ENCODE measurements around the gene CST9L. TPM values are rescaled to one million over a fixed set of nuclear protein-coding genes. Genes with fewer than 3 reads are reported as not detected.

CST9L gene
- total and polyA plus RNA-seq, 7 donors = not detected

GRCh38 chr20:23524146-23524545, 44.1 kb downstream of the CST9L start:
- Histone ChIP-seq H3K27me3 (no peaks in the 10 kb centered on the region), H3K4me1 (no peaks in the 10 kb centered on the region), H3K27ac (no peak overlapping the region), H3K9me3 (peaks cover 0 to 5% (median 0%) of the 10 kb centered on the region in 4 donors), H3K36me3 (no peaks in the 10 kb centered on the region), H3K4me3 (no peak overlapping the region)
- no peak for TF ChIP-seq POLR2A (IDR thresholded peaks at IDR 0.05)
- no peak for TF ChIP-seq POLR2AphosphoS5 (IDR thresholded peaks at IDR 0.05)
- intact Hi-C loops (cut with DNase I) = no loop called here
- WGBS, 2 donors = 88 to 92% methylated on average over 10 of the region's 10 CpGs
- no peak for DNase-seq

DNA sequence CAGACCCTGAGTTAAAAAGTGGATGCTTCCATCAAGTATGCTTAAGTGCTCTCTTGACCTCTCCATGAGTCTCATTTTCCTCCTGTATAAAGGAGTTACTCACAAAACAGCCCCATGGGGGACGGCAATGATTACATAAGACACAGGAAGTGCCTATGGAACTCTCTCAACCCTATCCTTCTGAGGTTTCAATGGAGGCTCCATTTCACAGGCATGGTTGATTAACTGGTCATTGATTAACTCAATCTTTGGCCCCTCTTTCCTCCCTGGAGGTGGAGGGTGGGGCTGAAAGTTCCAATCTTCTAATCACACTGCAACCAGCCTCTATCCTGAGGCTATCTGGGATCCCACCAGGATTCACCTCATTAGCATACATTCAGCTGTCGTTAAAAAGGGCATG, 48.1 kb downstream of the CST9L start:
- Histone ChIP-seq H3K27me3 (no peaks in the 10 kb centered on the region), H3K4me3 (no peak overlapping the region), H3K36me3 (no peaks in the 10 kb centered on the region), H3K9me3 (no peaks in the 10 kb centered on the region), H3K27ac (no peak overlapping the region), H3K4me1 (no peaks in the 10 kb centered on the region)
- TF ChIP-seq CTCF (IDR thresholded peaks at IDR 0.05) (no peak), POLR2AphosphoS5 (IDR thresholded peaks at IDR 0.05) (no peak), EP300 (IDR thresholded peaks at IDR 0.05) (no peak), POLR2A (IDR thresholded peaks at IDR 0.05) (no peak)
- intact Hi-C loops (cut with DNase I) = no loop called here
- WGBS, 2 donors = 52 to 68% methylated on average over 2 of the region's 2 CpGs
- DNase-seq = no peak

DNA sequence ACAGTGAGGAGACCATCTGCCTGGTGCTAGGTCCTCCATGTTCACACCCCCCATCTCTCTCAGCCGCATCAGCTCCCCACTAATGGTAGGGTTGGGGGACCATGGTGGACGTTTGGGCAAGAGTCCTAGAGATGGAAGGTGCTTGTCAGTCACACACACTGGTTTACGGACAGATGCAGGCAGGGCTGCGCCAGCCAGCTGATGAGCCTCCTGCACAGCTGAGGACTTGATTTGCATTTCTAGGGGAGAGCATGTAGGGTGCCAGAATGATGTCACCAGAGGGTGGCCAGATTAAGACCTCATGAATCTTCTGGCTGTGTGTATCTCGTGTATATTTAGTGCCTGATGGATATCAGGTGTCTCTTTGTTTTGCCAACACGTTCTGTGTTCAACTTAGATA, 48.7 kb downstream of the CST9L start:
- no peak overlapping the region for H3K27ac ChIP-seq
- intact Hi-C loops (cut with DNase I) = no loop called here
- H3K27me3 ChIP-seq = no peaks in the 10 kb centered on the region
- TF ChIP-seq POLR2AphosphoS5 (IDR thresholded peaks at IDR 0.05) (no peak), POLR2A (IDR thresholded peaks at IDR 0.05) (no peak), CTCF (IDR thresholded peaks at IDR 0.05) (no peak), EP300 (IDR thresholded peaks at IDR 0.05) (no peak)
- H3K9me3 ChIP-seq = no peaks in the 10 kb centered on the region
- WGBS, 2 donors = 77 to 83% methylated on average over 6 of the region's 6 CpGs
- H3K36me3 ChIP-seq = no peaks in the 10 kb centered on the region
- DNase-seq = no peak
- no peaks in the 10 kb centered on the region for H3K4me1 ChIP-seq
- no peak overlapping the region for H3K4me3 ChIP-seq

GRCh38 chr20:23517719-23518118, 50.6 kb downstream of the CST9L start:
- no peaks in the 10 kb centered on the region for H3K27me3 ChIP-seq
- no peak overlapping the region for H3K4me3 ChIP-seq
- no peaks in the 10 kb centered on the region for H3K9me3 ChIP-seq
- no peaks in the 10 kb centered on the region for H3K4me1 ChIP-seq
- H3K36me3 ChIP-seq = no peaks in the 10 kb centered on the region
- intact Hi-C loops (cut with DNase I) = no loop called here
- no peak overlapping the region for H3K27ac ChIP-seq
- no peak for DNase-seq
- TF ChIP-seq CTCF (IDR thresholded peaks at IDR 0.05) = no peak
- TF ChIP-seq EP300 (IDR thresholded peaks at IDR 0.05) = no peak
- no peak for TF ChIP-seq POLR2A (IDR thresholded peaks at IDR 0.05)
- TF ChIP-seq POLR2AphosphoS5 (IDR thresholded peaks at IDR 0.05) = no peak
- 80 to 82% methylated on average over 4 of the region's 4 CpGs for WGBS, 2 donors

DNA sequence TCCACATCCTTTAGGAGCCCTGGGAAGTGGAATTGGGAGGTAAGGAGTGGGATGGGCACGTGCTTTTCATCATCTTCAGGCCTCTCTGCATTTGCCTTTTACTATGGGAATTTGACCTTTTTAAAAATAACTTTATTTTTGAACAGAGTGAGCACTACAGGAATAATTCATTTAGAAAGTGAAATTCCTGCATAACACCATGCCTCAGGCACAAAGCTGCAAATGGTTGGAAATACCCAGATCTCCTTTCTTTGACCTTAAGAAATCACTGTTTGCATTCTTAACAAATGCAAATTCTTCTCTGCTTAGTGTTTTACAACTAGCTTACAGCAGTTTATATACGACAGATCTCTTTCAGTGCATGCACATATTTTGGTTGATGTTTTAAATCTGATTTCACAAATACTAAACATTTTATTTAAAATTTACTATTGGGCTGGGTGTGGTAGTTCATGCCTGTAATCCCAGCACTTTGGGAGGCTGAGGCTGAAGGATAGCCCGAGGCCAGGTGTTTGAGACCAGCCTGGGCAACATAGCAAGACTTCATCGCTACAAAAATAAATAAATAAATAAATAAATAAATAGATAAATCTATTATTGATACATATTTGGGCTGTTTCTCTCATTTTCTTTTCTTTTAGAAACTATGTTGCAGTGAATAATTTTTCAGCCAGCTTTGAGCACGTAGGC, 52.9 kb downstream of the CST9L start:
- WGBS, 2 donors = 63 to 72% methylated on average over 5 of the region's 5 CpGs
- DNase-seq = no peak

More for the DNA sequence above, 52.9 kb downstream of the CST9L start:
- no peaks in the 10 kb centered on the region for H3K27me3 ChIP-seq
- H3K4me1 ChIP-seq = no peaks in the 10 kb centered on the region
- H3K4me3 ChIP-seq = no peak overlapping the region
- TF ChIP-seq POLR2A (IDR thresholded peaks at IDR 0.05) = no peak
- no peak for TF ChIP-seq CTCF (IDR thresholded peaks at IDR 0.05)
- TF ChIP-seq POLR2AphosphoS5 (IDR thresholded peaks at IDR 0.05) = no peak
- TF ChIP-seq EP300 (IDR thresholded peaks at IDR 0.05) = no peak
- no peaks in the 10 kb centered on the region for H3K9me3 ChIP-seq
- H3K27ac ChIP-seq = no peak overlapping the region
- no peaks in the 10 kb centered on the region for H3K36me3 ChIP-seq
- intact Hi-C loops (cut with DNase I) = no loop called here

Measured in sigmoid colon (tissue), 7 donors.